Ishikawa (cell line): Measurements from ENCODE around the gene HABP4.

Experiments
- CEBPB ChIP-seq: IDR thresholded peaks from 2 replicates; pipeline ENCODE4 v1.6.1; 2012
- CREB1 ChIP-seq: IDR thresholded peaks from 2 replicates; pipeline ENCODE4 v1.6.1; 2012; ENCODE audit warnings: low read depth
- EP300 ChIP-seq: IDR thresholded peaks from 2 replicates; pipeline ENCODE4 v1.6.1; 2012; ENCODE audit warnings: borderline replicate concordance
- FOXM1 ChIP-seq: IDR thresholded peaks from 2 replicates; pipeline ENCODE4 v1.6.1; 2012; ENCODE audit warnings: low read depth, borderline replicate concordance
- NFIC ChIP-seq: IDR thresholded peaks from 2 replicates; pipeline ENCODE4 v1.6.1; 2012
- RAD21 ChIP-seq: IDR thresholded peaks from 2 replicates; pipeline ENCODE4 v1.6.1; 2012; ENCODE audit warnings: low read depth
- REST ChIP-seq: IDR thresholded peaks from 2 replicates; pipeline ENCODE4 v1.6.1; 2012; ENCODE audit warnings: low read depth, mild to moderate bottlenecking
- TAF1 ChIP-seq: IDR thresholded peaks from 2 replicates; pipeline ENCODE4 v1.6.1; 2012; ENCODE audit warnings: low read depth, mild to moderate bottlenecking
- TCF12 ChIP-seq: IDR thresholded peaks from 2 replicates; pipeline ENCODE4 v1.6.1; 2012; ENCODE audit warnings: low read depth
- TEAD4 ChIP-seq: IDR thresholded peaks from 2 replicates; pipeline ENCODE4 v1.6.1; 2012
- YY1 ChIP-seq: IDR thresholded peaks from 2 replicates; pipeline ENCODE4 v1.6.1; 2012; ENCODE audit warnings: low read depth
- ZBTB7A ChIP-seq: IDR thresholded peaks from 2 replicates; pipeline ENCODE4 v1.6.1; 2012; ENCODE audit warnings: low read depth
- TF ChIP-seq, protein P1 (sequence below): IDR thresholded peaks from 2 replicates; pipeline ENCODE4 v1.6.1; 2012
- TF ChIP-seq, protein P2 (sequence below): IDR thresholded peaks from 2 replicates; pipeline ENCODE4 v1.6.1; 2012

Gene HABP4

DNA sequence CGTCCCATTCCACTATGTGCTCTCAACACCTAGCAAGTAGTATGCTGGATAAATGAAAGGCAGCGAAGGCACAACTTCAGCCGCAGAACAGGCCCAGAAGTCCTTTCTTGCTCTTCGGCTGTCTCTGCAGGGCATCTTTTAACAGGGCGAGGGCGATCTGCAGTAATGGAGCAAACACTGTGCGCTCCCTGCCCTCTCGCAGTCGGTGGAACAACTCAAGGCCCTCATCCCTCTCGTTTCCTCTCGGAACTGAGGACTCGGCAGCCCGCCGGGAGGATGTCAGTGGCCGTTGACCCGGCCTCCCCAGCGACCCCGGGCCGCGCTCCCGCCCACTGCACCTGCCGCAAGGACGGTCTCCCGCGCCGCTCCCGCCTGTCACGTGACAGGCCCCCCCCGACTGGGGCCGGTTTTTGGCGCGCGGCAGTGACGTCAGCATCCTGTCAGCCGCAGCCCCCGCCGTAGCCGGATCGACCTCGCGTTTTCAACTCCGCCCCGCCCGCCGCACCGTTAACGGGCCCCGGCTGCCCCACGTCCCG, 32.9 kb upstream of the HABP4 start:
- TF ChIP-seq TAF1 = peak; percentile 54; the same call in 1 of the 2 replicates
- TF ChIP-seq EP300 = 0 out of 2 replicates have a peak, but pooled peaks have one; percentile 23
- peak; percentile 71; the same call in 1 of the 2 replicates for TF ChIP-seq TCF12
- TF ChIP-seq YY1 = no peak
- no peak for TF ChIP-seq REST
- peak; percentile 49; the same call in 1 of the 2 replicates for TF ChIP-seq ZBTB7A
- peak; percentile 87 for TF ChIP-seq CREB1
- TF ChIP-seq, protein P1, sequence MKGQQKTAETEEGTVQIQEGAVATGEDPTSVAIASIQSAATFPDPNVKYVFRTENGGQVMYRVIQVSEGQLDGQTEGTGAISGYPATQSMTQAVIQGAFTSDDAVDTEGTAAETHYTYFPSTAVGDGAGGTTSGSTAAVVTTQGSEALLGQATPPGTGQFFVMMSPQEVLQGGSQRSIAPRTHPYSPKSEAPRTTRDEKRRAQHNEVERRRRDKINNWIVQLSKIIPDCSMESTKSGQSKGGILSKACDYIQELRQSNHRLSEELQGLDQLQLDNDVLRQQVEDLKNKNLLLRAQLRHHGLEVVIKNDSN = peak; percentile 97
- TF ChIP-seq, protein P2, sequence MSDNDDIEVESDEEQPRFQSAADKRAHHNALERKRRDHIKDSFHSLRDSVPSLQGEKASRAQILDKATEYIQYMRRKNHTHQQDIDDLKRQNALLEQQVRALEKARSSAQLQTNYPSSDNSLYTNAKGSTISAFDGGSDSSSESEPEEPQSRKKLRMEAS = peak; percentile 83

DNA sequence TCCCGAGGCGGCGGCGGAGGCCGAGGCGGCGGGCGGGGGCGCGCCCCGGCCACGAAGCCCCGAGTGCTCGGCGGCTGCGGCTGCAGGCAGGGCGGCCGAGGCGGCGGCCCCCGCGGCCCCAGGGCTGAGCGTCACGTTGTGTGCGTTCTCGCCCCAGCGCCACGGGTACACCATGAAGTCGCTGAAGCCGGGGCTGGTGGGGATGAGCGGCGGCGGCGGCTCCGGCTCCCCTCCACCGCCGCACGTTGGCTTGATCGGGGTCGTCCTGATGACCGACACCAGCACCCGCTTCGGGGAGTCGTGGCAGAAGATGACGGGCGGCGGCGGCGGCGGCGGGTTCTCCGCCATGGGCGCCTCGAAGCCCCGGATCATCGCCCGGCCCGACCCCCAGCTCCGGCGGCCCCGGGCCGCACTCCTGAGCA, 32.3 kb upstream of the HABP4 start:
- TF ChIP-seq TCF12 = no peak
- TF ChIP-seq EP300 = 0 out of 2 replicates have a peak, but pooled peaks have one; percentile 4
- no peak for TF ChIP-seq CREB1
- no peak for TF ChIP-seq NFIC
- no peak for TF ChIP-seq CEBPB
- no peak for TF ChIP-seq REST
- no peak for TF ChIP-seq RAD21
- no peak; the same call in 1 of the 2 replicates for TF ChIP-seq ZBTB7A
- TF ChIP-seq, protein P1 = no peak

DNA sequence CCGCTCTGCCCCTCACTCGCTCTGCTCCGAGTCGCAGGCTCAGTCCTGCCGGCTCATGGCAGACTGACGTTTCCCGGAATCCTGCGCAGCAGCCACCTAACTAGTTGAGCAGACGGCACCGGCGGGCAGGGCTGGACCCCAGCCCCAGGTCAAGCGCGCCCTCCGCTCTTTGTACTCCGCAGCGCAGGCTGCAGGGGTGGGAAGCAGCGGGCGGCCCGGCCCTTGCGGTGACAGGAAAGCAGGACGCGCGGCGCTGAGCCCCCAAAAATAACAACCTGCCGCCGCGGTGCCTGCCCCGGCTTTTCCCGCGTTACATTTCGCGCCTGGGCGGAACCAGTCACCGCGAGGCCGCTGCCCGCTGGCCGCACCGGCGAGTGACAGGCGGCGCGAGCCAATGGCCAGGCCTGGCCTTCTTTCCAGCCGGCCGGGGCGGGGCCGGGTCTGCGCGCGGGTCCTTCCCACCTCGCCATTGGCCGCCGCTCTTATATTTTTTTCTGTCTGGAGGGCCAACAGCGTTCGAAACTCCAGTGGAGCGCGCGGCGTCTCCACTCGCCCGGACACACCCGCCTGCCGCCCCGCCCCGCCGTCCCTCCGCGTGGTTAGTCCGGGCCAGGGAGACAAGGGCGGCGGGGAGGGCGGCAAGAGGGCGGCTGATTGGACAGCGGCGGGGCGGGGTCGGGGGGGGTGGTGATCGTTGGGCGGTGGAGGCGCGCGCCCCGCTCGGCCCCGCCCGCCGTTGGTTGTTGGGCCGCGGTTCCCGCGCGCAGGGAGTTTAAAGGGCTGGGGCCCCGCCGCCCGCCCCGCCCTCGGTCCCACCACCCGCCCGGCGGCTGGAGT, 31.7 kb upstream of the HABP4 start, which contains the start of gene ZNF367:
ZNF367 (minus strand) TSS at position 288 of the 837 bp plus-strand sequence. CDS start 338 bp downstream, outside the sequence.
- TF ChIP-seq, protein P2 = peak; percentile 83
- 0 out of 2 replicates have a peak, but pooled peaks have one; percentile 18 for TF ChIP-seq FOXM1
- TF ChIP-seq REST = no peak
- TF ChIP-seq CREB1 = peak; percentile 13; the same call in 1 of the 2 replicates
- TF ChIP-seq RAD21 = peak; percentile 5; the same call in 1 of the 2 replicates
- TF ChIP-seq TEAD4 = no peak
- peak; percentile 58; the same call in 1 of the 2 replicates for TF ChIP-seq TAF1
- peak; percentile 5; the same call in 1 of the 2 replicates for TF ChIP-seq NFIC
